D341Med (cell line): ENCODE results near the gene HKDC1.
"Not testable (repeated sequence)": the region's sequence is repeated elsewhere in the genome, so short reads cannot be mapped to it uniquely, and the experiment has no call there.

Experiments
- DNase-seq: peaks from one replicate; pipeline ENCODE4 v3.0.0; 2012; ENCODE audit warnings: low spot score

Gene HKDC1

DNA sequence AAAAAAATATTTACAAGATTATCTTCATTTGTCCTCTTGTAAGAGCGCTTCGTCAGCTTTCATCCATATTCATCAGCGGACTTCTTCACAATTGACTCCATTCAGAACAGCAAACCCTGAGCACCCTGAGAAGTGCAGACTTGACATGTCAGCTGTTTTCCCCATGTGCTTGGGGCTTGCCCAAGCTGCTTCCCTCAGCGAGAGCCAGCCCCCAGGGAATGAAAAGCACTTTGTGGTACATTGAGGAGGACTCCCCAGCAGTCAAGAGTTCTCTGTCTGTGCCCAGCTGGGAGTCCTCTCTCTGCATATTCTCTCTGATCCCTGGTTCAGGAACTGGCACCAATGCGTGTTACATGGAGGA, 22.7 kb downstream of the HKDC1 start:
- no peak for DNase-seq

DNA sequence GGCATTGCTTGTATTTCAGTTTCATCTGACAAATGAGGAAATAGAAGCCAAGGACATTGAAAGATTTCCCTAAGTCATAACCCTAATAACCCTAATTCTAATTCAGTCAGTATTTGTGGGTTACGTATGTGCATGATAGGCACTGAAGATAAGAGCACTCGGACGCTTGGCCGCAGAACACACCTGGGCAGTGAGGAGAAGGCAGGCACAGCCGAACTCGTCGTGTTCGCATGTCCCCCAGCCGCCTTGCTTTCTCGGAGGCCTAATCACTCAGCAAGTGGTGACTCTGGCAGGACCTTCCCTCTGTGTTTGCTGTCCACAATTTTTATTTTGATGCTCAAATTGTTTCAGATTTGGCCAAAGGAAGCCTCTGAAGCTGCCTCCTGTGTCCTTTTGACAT, 23.7 kb downstream of the HKDC1 start:
- DNase-seq = no peak

GRCh38 chr10:69246036-69246435, 25.9 kb downstream of the HKDC1 start:
- no peak for DNase-seq

GRCh38 chr10:69246581-69247312, 26.6 kb downstream of the HKDC1 start:
- no peak for DNase-seq

DNA sequence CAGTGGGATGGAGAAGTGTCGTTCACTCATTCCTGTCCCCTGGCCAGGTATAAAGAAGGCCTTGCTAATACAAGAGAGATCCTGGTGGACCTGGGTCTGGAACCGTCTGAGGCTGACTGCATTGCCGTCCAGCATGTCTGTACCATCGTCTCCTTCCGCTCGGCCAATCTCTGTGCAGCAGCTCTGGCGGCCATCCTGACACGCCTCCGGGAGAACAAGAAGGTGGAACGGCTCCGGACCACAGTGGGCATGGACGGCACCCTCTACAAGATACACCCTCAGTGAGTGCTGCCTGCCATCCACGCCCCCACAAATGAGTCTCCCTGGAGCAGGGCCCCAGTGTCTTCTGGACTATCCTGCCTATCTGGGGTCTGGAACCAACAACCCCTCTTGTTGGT, 27.2 kb downstream of the HKDC1 start:
- DNase-seq = no peak

DNA sequence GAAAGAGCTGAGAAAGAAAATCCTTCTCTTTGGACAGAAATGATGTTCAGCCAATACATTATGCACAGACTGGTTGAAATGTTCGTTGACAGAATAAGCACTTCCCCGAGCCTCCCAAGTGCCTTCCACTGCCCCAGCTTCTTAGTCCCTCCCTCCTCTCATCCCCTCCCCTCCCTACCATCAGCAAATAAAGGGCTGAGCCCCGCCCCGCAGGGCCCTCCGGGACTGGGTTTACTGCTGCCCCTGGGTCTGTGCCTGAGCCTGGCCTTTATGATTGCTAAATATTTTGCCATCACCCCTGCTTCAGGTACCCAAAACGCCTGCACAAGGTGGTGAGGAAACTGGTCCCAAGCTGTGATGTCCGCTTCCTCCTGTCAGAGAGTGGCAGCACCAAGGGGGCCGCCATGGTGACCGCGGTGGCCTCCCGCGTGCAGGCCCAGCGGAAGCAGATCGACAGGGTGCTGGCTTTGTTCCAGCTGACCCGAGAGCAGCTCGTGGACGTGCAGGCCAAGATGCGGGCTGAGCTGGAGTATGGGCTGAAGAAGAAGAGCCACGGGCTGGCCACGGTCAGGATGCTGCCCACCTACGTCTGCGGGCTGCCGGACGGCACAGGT, 28.1 kb downstream of the HKDC1 start:
- no peak for DNase-seq

DNA sequence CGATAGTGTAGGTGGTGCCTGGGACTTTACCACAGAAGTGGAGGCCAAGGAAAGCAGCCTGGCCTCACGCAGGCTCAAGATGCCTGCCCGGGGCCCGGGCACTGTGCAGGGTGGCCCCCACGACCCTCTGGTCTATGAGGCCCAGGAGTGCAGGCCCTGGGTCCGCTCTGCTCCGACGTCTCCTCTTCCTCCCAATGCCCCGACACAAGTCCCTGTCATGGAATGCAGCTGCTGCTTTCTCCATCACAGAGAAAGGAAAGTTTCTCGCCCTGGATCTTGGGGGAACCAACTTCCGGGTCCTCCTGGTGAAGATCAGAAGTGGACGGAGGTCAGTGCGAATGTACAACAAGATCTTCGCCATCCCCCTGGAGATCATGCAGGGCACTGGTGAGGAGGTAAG, 29.9 kb downstream of the HKDC1 start:
- no peak for DNase-seq

DNA sequence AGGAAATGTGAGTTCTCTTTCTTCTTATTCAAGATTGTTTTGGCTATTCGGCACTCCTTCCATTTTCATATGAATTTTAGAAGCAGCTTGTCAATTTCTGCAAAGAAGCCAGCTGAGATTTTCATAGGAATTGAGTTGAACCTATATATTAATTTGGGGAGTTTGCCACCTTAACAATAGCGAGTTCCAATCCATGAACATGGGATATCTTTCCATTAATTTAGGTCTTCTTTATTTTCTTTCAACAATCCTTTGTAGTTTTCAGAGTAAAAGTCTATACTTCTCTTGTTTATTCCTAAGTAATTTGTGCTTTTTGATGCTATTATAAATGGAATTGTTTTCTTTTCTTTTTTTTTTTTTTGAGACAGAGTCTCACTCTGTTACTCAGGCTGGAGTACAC, 31.3 kb downstream of the HKDC1 start:
- DNase-seq = not testable (repeated sequence)

- no peak for DNase-seq
Observed at GRCh38 chr10:69253171-69253570, 33.0 kb downstream of the HKDC1 start.

GRCh38 chr10:69254877-69255276, 34.7 kb downstream of the HKDC1 start:
- DNase-seq = no peak

DNA sequence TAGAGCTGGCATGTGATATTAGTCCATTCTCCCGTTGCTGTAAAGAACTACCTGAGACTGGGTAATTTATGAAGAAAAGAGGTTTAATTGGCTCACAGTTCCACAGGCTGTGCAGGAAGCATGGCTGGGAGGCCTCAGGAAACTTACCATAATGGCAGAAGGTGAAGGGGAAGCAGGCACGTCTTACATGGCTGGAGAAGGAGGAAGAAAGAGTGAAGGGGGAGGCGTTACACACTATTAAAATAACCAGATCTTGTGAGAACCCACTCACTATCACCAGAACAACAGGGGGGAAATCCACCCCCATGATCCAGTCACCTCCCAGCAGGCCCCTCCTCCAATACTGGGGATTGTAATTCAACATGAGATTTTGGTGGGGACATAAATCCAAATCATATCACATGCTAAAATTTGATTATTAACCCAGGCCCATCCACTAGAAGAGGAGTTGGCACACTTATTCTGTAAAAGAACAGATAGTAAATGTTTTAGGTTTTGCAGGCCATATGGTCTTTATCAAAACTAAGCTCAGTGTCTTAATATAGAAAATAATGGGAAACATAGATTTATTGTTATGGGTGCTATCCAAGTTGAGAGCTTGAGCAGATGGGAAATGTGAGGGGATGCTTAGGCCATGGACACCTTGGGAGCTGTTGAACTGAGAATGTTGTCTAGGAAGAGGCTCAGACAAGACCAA, 39.6 kb downstream of the HKDC1 start:
- DNase-seq = no peak

DNA sequence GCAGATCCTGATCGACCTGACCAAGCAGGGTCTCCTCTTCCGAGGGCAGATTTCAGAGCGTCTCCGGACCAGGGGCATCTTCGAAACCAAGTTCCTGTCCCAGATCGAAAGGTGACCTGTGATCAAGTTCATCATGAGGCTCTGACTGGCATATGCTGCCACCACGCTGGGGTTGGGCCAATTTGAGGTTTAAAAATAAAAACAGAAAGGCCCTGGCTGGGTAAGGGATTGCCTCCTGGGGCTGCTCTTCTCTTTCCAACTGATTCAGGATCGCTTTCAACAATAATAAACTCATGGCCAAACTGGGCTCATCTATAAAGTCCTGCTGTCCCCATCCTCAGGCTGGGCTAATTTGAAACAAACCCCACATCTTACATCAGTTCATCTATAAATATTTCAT, 41.1 kb downstream of the HKDC1 start:
- DNase-seq = no peak

DNA sequence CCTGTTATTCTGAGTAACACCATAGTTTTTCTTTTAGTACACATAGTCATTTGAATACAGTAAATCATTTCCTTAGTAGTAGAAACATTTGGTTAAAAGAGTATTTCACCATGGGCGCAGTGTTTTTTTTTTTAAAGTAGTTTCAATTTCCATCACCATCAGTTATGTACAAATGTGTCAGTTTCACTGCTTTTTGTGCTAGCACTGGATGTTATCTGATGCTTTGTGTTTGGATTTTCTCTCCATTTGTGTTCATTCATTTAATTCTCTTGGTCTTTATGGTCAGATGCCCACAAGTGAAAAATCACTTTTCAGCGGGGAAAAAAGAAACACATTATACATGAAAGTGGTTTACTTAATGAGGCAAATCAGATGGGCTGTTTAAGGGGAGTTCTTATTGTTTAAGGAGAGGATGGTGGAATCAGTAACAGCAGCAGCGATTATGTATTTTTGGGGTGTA, 42.2 kb downstream of the HKDC1 start:
- DNase-seq = no peak

DNA sequence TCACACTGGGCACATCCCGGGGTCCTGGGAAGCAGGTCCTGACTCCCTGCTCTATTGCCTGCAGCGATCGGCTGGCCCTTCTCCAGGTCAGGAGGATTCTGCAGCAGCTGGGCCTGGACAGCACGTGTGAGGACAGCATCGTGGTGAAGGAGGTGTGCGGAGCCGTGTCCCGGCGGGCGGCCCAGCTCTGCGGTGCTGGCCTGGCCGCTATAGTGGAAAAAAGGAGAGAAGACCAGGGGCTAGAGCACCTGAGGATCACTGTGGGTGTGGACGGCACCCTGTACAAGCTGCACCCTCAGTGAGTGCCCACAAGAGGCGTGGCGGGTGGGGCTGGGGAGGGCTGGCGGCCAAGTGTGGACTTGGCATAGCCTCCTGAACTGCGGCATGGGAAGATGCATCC, 45.4 kb downstream of the HKDC1 start:
- DNase-seq = no peak

GRCh38 chr10:69268761-69269416, 48.8 kb downstream of the HKDC1 start:
- no peak for DNase-seq

GRCh38 chr10:69269761-69270160, 49.6 kb downstream of the HKDC1 start:
- no peak for DNase-seq

DNA sequence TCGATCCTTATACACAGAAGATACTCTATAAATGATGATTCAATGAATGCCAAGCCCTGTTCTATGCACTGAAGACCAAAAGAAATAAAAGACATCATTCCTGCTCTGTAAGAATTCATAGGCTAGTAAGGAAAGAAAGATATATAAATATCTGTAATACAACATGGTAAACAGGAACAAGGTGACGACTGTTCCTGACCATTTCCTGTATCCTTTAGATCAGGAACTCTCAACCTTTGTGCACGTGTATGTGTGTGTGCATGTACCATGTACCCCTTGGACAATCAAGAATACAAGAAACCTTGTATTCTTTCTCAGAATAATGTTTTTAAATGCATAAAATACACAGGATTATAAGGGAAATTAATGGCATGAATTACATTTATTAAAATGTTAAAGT, 50.9 kb downstream of the HKDC1 start:
- no peak for DNase-seq

DNA sequence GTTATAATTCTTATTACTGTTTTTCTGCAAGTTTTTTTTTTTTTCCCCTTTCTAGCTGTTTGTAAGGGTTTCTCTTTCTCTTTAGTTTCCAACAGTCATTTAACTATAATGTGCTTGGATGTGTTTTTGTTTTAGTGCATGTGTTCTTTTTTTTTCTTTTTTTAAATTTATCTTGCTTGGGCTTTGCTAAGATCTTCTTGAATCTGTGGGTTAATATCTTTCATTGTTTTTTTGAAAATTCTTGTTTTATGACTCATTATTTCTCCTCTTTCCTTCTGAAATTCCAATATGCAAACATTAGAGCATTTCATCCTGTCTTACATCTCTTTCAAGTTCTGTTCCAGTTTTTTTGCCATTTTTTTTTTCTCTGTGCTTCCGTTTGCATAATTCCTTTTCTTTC, 52.5 kb downstream of the HKDC1 start:
- no peak for DNase-seq

- DNase-seq = no peak
Observed at GRCh38 chr10:69275444-69275843, 55.3 kb downstream of the HKDC1 start.

DNA sequence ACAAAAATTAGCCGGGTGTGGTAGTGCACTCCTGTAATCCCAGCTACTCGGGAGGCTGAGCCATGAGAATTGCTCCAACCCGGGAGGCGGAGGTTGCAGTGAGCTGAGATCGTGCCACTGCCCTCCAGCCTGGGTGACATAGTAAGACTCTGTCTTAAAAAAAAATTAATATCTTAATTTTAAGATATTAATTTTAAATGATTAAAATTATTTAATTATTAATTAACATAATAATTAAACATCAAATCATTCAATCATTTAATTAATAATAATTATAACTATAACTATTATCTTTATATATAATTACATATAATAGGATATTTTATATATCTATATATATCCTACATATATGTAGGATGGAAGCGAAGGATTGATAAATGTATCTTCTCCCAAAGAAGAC, 56.4 kb downstream of the HKDC1 start:
- DNase-seq = no peak

DNA sequence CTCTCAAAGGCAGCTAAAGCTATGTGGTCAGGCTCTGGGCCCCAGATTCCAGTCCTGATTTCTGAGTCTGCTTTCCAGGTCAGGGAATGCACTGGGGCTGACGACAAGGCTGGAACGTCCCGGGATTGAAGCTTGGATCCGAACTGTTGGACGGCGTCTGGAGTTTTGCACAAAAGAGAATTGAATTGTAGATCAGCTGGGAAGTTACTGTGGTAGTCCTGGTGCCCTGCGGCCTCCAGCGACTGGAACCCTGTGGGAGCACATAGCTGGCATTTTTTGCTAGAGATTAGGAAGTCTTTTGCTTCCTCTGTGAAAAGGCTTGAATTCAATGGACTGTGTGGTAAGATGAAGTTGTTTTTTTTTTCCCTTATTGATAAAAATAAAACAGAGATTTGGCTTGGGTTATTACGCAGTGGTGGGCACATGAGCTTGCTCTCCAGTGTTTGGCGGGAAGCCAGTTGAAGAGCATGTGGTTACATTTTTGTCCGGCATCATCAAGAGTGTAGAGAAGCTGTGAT, 58.4 kb downstream of the HKDC1 start, which contains the start of gene HK1:
Gene HK1, plus strand, starts transcription at position 51 of the 518 bp plus-strand sequence.
- DNase-seq = no peak

GRCh38 chr10:69279110-69279509, 59.0 kb downstream of the HKDC1 start:
- no peak for DNase-seq
